Stimulated activated CD8-positive, alpha-beta memory T cell treated with anti-CD3 and anti-CD28 coated beads, Interleukin-12 subunit alpha, Interleukin-12 subunit beta, amount 100 ng/mL, for 1 hour (primary cell): Measurements from ENCODE around the gene AKIP1.

Source experiments
- DNase-seq: peaks from one replicate; pipeline ENCODE4 v3.0.0-alpha.2; 2020; ENCODE audit warnings: low read depth

Gene AKIP1

DNA sequence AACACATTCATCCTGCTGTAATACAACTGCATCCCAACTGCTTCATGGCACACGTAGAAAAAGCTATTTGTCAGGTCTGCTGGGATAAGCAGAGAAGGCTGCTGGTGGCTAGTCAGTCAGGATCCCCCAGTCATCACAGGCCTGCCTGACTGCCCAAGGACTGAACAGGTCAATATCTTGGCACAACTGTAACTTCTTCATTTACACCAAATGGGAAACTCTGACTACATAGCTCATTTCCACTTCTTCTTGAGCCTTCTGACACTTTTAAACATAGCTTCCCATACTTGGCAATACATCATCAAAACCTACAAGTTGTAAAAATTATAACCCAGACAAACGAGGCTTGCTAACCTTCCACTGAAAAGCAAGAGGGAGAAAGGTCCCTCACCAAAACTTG lies 50.4 kb downstream of the AKIP1 start:
- no peak for DNase-seq

DNA sequence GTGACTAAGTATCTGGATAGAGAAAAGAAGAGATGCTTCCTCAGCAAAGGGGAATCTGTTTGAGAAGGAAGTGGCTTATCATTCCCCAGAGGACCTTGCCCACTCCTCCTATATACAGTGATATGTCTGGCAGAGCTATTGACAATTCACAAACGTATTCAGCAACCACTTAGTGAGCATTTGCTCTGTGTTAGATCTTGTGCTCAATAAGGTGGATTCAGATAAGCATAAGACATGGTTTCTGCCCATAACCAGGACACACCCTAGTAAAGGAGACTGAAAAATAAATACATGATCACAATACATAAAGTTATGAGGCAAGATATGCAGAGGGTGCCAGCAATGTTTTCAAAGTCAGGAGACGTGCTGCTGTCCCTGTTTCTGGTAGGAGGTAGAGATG lies 51.9 kb downstream of the AKIP1 start:
- no peak for DNase-seq

DNA sequence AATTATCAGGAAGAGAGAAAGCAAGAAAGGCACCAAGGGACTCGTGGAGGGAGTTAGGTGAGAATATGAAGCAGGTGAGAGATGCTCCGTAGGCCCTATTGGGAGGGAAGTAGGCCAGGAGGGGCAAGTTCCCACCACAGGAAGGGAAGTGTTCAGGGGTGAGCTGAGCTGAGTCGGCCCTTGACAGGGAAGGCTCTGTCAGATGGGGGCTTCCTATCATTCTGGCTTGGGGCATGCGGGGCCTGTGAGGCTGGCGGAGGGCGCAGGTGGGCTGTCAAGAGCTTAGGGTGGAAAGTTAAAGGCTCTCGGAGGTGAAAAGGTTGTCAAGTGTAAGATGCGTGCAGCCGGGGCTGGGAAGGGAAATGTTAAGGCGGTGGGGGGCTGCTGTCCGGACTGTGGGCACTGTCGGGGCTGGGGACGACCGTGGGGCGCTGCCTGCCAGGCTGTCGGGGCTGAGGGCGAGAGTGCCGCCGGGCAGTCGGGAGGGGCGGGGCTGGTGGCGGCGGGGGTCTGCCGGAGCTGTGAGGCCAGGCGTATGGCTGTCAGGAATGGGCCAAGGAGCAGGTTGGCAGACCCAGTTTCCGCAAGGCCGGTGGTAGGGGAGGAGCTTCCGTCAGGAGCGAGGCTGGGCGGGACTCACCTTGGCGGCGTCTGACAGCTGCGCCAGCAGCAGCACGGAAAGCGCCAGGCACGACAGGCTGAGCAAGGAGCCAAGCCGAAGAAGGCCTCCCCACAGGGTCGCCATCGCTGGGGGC lies 52.8 kb downstream of the AKIP1 start:
- DNase-seq = peak; percentile 65

DNA sequence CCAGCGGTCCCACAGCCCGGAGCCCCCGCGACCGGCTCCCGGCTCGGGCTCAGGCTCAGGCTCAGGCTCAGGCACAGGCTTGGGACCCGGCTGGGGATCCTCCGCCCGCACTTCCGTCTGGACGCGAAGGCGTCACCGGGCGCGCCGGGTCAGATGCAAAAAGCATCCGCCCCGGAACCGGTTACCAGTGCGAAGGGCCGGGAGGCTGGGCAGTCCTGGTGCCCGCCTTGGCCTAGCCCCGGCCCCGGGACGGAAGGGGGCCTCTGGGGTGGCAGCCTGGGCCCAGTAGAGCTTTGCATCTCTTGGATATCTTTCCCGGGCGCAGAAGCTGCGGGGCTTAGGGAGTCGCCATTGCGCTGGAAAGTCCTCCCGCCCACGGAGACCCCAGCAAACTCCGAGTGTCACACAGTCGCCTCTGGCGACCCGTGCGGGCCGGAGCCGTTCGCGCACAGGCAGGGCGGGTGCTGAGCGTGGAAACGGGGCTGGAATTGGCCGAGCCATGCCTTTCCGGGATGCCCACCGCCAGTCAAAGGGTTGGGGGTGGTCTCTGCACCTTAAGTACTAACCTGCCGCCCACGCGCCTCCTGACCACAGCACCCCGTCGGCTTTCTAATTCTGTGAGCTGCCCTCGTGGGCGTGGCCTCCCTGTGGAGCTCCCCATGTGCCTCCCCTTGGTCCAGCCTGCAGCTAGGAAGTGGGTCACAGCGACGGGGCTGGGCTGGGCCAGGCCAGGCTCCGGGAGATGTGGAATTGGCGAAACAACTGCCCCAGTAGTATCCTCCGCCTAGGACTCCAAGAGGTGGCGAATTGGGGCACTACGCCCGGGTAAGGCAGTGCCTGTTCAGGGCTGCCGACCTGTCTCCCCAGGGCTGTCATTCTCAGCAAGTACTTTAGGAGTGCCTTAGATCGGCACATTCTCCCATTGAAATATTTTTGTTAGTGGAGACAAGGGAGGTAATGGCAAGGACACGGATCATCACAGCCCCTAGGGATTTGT lies 53.6 kb downstream of the AKIP1 start, which contains the start of gene TMEM9B:
TMEM9B (minus strand) TSS at position 119 of the 997 bp plus-strand sequence. CDS start 129 bp downstream, outside the sequence.
- DNase-seq = peak; percentile 53

DNA sequence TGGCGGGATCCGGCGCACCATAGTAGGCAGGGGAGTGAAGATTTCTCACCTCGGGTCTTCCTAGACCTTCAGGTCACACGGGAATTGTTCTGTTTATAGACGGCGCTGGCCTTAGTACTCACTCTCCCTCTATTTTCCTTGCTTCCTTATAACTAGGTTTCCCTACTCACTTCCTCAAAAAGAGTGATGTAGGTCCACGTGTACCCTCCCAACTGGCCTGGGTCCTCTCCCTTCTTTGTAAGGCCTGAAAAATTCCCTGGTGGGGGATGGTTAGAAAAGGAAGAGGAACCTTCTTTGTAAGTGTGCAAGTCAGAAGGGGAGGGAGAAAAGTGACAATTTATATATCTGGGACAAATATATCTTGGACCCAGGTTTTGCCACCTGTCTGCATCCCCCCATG lies 56.2 kb downstream of the AKIP1 start:
- DNase-seq = no peak
